ENCODE measurements around the gene ENTHD1. TPM values are rescaled to one million over a fixed set of nuclear protein-coding genes. Genes with fewer than 3 reads are reported as not detected.
"Not testable (repeated sequence)": the region's sequence is repeated elsewhere in the genome, so short reads cannot be mapped to it uniquely, and the experiment has no call there.

ENTHD1 gene
- total RNA-seq, 1 donor from 2014 or later: not detected

GRCh38 chr22:39856588-39856987 lies 37.0 kb downstream of the ENTHD1 start:
- Mint-ChIP-seq H3K4me3 (no peak overlapping the region), H3K27me3 (ENCODE audit: low read depth) (peaks cover 13% of the 10 kb centered on the region), H3K4me1 (no peaks in the 10 kb centered on the region), H3K36me3 (ENCODE audit: low read depth) (no peaks in the 10 kb centered on the region), H3K9me3 (no peaks in the 10 kb centered on the region), H3K27ac (ENCODE audit: unreplicated experiment) (no peak overlapping the region)
- no peak for TF ChIP-seq CTCF (conservative IDR thresholded peaks at IDR 0.05)
- no peak for DNase-seq (ENCODE audit: low read depth, low spot score)

- no peak for DNase-seq (ENCODE audit: low read depth, low spot score)
- Mint-ChIP-seq H3K36me3 (ENCODE audit: low read depth) (no peaks in the 10 kb centered on the region), H3K27me3 (ENCODE audit: low read depth) (peaks cover 23% of the 10 kb centered on the region)
Observed at GRCh38 chr22:39852799-39853198, 40.8 kb downstream of the ENTHD1 start.

GRCh38 chr22:39851606-39852315 lies 41.8 kb downstream of the ENTHD1 start:
- Mint-ChIP-seq H3K4me3 (no peak overlapping the region), H3K4me1 (no peaks in the 10 kb centered on the region), H3K27ac (ENCODE audit: unreplicated experiment) (no peak overlapping the region), H3K27me3 (ENCODE audit: low read depth) (peaks cover 27% of the 10 kb centered on the region), H3K36me3 (ENCODE audit: low read depth) (no peaks in the 10 kb centered on the region), H3K9me3 (no peaks in the 10 kb centered on the region)
- no peak for DNase-seq (ENCODE audit: low read depth, low spot score)
- no peak for TF ChIP-seq CTCF (conservative IDR thresholded peaks at IDR 0.05)

More at GRCh38 chr22:39852799-39853198, 40.8 kb downstream of the ENTHD1 start:
- no peaks in the 10 kb centered on the region for H3K9me3 Mint-ChIP-seq
- H3K4me3 Mint-ChIP-seq: no peak overlapping the region
- no peak for TF ChIP-seq CTCF (conservative IDR thresholded peaks at IDR 0.05)
- H3K4me1 Mint-ChIP-seq: no peaks in the 10 kb centered on the region
- H3K27ac Mint-ChIP-seq (ENCODE audit: unreplicated experiment): no peak overlapping the region

GRCh38 chr22:39847477-39847876 lies 46.1 kb downstream of the ENTHD1 start:
- H3K27me3 Mint-ChIP-seq (ENCODE audit: low read depth): peaks cover 37% of the 10 kb centered on the region
- no peak overlapping the region for H3K27ac Mint-ChIP-seq (ENCODE audit: unreplicated experiment)
- H3K4me3 Mint-ChIP-seq: no peak overlapping the region
- no peaks in the 10 kb centered on the region for H3K4me1 Mint-ChIP-seq
- no peak for DNase-seq (ENCODE audit: low read depth, low spot score)
- H3K9me3 Mint-ChIP-seq: no peaks in the 10 kb centered on the region
- TF ChIP-seq CTCF (conservative IDR thresholded peaks at IDR 0.05): no peak
- no peaks in the 10 kb centered on the region for H3K36me3 Mint-ChIP-seq (ENCODE audit: low read depth)

- H3K36me3 Mint-ChIP-seq (ENCODE audit: low read depth); H3K9me3 Mint-ChIP-seq; H3K4me3 Mint-ChIP-seq; H3K27ac Mint-ChIP-seq (ENCODE audit: unreplicated experiment); H3K4me1 Mint-ChIP-seq; DNase-seq (ENCODE audit: low read depth, low spot score): not testable (repeated sequence)
- H3K27me3 Mint-ChIP-seq (ENCODE audit: low read depth): peaks cover 35% of the 10 kb centered on the region
Observed at GRCh38 chr22:39846539-39846938, 47.0 kb downstream of the ENTHD1 start.

GRCh38 chr22:39845529-39845928 lies 48.0 kb downstream of the ENTHD1 start:
- H3K4me3 Mint-ChIP-seq: no peak overlapping the region
- H3K36me3 Mint-ChIP-seq (ENCODE audit: low read depth): no peaks in the 10 kb centered on the region
- H3K4me1 Mint-ChIP-seq: no peaks in the 10 kb centered on the region
- no peak overlapping the region for H3K27ac Mint-ChIP-seq (ENCODE audit: unreplicated experiment)
- no peak for TF ChIP-seq CTCF (conservative IDR thresholded peaks at IDR 0.05)
- H3K9me3 Mint-ChIP-seq: no peaks in the 10 kb centered on the region
- H3K27me3 Mint-ChIP-seq (ENCODE audit: low read depth): peaks cover 27% of the 10 kb centered on the region
- no peak for DNase-seq (ENCODE audit: low read depth, low spot score)
